Thoracic aorta (tissue), 2 donors: ENCODE data around the gene NUP50. TPM values are rescaled to one million over a fixed set of nuclear protein-coding genes. Genes with fewer than 3 reads are reported as not detected.

ENCODE experiments used
- ATAC-seq: fragments of 150-250 bp; one replicate; pipeline ENCODE4 v1.8.0; 2017; ENCODE audit warnings: low read depth; ENCODE audit not compliant: insufficient number of reproducible peaks, low FRiP score
- DNase-seq: peaks from one replicate; pipeline ENCODE4 v3.0.0-alpha.2; 2020; ENCODE audit warnings: low spot score
- H3K27ac ChIP-seq, 2 donors: fragments of 200-600 bp; sonication (generic); 1 replicate in 1 of 2; 2 replicates in 1 of 2; pipeline ENCODE4 v1.5.1; 2016; ENCODE audit warnings: mild to moderate bottlenecking in 2 of 2, moderate library complexity in 2 of 2
- H3K27me3 ChIP-seq: fragments of 200-600 bp; sonication (generic); replicated peaks from 2 replicates; pipeline ENCODE4 v1.6.0; 2016; ENCODE audit warnings: mild to moderate bottlenecking; ENCODE audit not compliant: insufficient read depth
- H3K36me3 ChIP-seq: fragments of 200-600 bp; sonication (generic); one replicate; pipeline ENCODE4 v1.5.1; 2016
- H3K4me1 ChIP-seq, 2 donors: fragments of 200-600 bp; sonication (generic); 1 replicate in 1 of 2; 2 replicates in 1 of 2; pipeline versions ENCODE4 v1.5.1 to v1.6.0; 2016; ENCODE audit warnings: low read depth in 2 of 2, mild to moderate bottlenecking in 1 of 2; ENCODE audit not compliant: control insufficient read depth in 1 of 2
- H3K4me3 ChIP-seq: fragments of 200-600 bp; sonication (generic); 2 replicates; pipeline ENCODE4 v1.5.1; 2016; ENCODE audit warnings: mild to moderate bottlenecking
- H3K9me3 ChIP-seq: fragments of 200-600 bp; sonication (generic); 2 replicates; pipeline ENCODE4 v1.5.1; 2016
- total RNA-seq, 2 donors: library from RNA; depleted of rRNA; stranded (reverse); fragments of >200 nt; gene quantifications; one replicate each; pipeline versions ENCODE4 v1.1.0 to v1.2.3, GENCODE V29; 2016
- TF ChIP-seq, protein P1 (sequence below): fragments of 200-600 bp; sonication (generic); IDR thresholded peaks from one replicate; pipeline ENCODE4 v1.5.1; 2019; ENCODE audit warnings: antibody characterized with exemption

The NUP50 gene
- total RNA-seq, 2 donors from 2014 or later, result 27.8 to 31.6 TPM

DNA sequence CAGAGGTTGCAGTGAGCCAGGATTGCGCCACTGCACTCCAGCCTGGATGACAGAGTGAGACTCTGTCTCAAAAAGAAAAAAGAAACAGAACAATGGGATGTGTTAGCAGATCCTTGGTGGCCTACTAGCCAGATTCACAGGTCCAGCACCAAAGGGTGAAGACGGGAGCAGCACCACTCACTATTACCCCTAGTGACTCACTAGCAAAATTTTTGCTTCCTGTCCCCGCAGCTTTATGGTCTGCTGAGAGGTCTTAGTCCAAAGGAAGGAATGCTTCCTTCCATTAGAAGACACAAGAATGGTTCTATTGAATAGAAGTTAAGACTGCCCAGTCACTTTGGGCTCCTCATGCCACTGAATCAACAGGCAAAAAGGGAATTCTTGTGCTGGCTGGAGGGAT lies 35.9 kb upstream of the NUP50 start:
- ATAC-seq, result no peak

DNA sequence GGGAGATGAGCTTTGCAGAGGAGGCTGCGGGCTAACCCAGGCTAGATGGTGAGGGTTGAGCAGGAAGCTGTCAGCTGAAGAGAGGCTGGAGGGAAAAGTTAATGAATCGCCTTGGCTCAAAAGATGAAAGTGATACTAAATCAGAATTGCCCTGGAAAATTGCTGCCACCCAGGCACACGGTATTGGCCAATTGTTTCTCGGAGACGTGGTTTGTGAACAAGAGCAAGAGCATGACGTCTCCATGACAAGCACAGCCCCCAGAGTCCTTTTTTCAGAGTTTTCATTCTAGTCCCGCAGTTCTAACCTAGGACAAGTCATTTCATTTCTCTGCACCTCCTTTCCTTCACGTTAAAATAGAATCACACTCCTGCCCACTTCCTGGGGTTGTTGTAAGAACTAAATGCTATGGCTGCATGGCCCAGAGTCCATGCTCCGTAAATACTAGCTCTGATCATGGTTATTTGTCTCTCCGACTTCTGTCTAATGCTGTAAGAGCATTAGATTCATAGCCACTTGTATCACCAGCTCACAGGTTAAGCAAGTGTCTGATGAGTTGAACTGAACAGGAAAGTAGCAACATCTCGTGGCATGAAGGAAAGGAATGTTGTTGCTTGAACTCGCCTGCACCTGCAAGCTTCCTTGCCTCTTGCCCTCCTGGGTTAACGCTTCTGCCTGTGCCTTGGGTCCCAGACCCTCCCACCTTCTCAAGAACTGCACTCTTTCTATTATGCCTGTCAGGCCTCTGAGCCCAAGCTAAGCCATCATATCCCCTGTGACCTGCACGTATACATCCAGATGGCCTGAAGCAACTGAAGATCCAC lies 33.8 kb upstream of the NUP50 start:
- Histone ChIP-seq H3K36me3 (peaks cover 18% of the 10 kb centered on the region), H3K4me1 (no peaks in the 10 kb centered on the region), H3K9me3 (peaks cover 10% of the 10 kb centered on the region), H3K27me3 (no peaks in the 10 kb centered on the region), H3K27ac (no peak overlapping the region), H3K4me3 (no peak overlapping the region)
- DNase-seq (no peak), ATAC-seq (no peak)
- TF ChIP-seq, protein P1, sequence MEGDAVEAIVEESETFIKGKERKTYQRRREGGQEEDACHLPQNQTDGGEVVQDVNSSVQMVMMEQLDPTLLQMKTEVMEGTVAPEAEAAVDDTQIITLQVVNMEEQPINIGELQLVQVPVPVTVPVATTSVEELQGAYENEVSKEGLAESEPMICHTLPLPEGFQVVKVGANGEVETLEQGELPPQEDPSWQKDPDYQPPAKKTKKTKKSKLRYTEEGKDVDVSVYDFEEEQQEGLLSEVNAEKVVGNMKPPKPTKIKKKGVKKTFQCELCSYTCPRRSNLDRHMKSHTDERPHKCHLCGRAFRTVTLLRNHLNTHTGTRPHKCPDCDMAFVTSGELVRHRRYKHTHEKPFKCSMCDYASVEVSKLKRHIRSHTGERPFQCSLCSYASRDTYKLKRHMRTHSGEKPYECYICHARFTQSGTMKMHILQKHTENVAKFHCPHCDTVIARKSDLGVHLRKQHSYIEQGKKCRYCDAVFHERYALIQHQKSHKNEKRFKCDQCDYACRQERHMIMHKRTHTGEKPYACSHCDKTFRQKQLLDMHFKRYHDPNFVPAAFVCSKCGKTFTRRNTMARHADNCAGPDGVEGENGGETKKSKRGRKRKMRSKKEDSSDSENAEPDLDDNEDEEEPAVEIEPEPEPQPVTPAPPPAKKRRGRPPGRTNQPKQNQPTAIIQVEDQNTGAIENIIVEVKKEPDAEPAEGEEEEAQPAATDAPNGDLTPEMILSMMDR, result no peak

More for the DNA sequence above, 35.9 kb upstream of the NUP50 start:
- DNase-seq, result no peak
- Histone ChIP-seq H3K4me3 (no peak overlapping the region), H3K4me1 (no peaks in the 10 kb centered on the region), H3K27ac (no peak overlapping the region), H3K27me3 (no peaks in the 10 kb centered on the region), H3K9me3 (no peaks in the 10 kb centered on the region), H3K36me3 (peaks cover 3% of the 10 kb centered on the region)
- TF ChIP-seq, protein P1, result no peak

DNA sequence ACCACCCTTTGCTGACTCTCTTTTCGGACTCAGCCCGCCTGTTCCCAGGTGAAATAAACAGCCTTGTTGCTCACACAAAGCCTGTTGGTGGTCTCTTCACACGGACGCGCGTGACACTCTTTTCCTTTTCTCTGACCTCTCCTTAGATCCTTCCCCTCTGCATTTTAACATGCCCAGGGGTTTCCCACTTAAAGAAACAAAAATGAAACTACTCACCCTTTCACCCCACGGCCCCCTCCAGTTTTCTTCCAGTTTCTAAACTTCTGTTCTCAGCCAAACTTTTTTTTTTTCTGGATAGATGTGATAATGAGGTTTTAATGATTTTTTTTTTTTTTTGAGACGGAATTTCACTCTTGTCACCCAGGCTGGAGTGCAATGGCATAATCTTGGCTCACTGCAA lies 32.8 kb upstream of the NUP50 start:
- DNase-seq (no peak), ATAC-seq (no peak)
- Histone ChIP-seq H3K27ac (no peak overlapping the region), H3K9me3 (peaks cover 10% of the 10 kb centered on the region), H3K27me3 (no peaks in the 10 kb centered on the region), H3K4me1 (no peaks in the 10 kb centered on the region), H3K36me3 (peaks cover 18% of the 10 kb centered on the region), H3K4me3 (no peak overlapping the region)
- TF ChIP-seq, protein P1, result no peak

DNA sequence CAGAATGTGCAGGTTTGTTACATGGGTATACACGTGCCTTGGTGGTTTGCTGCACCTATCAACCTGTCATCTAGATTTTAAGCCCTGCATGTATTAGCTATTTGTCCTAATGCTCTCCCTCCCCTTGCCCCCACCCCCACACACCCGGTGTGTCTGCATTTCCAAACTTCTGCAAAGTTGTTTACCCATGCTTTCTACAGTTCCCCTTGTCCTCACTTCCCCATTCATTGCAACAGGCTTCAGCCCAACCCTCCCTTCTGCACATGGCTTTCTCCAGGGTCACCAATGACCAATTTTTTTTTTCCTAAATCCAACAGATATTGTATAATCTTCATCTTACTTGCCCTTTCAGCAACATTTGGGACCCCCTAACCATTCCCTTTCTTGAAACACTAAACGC lies 32.0 kb upstream of the NUP50 start:
- Histone ChIP-seq H3K27ac (no peak overlapping the region), H3K4me3 (no peak overlapping the region), H3K9me3 (peaks cover 10% of the 10 kb centered on the region), H3K36me3 (peaks cover 18% of the 10 kb centered on the region), H3K4me1 (no peaks in the 10 kb centered on the region), H3K27me3 (no peaks in the 10 kb centered on the region)
- TF ChIP-seq, protein P1, result no peak
- ATAC-seq (no peak), DNase-seq (no peak)

DNA sequence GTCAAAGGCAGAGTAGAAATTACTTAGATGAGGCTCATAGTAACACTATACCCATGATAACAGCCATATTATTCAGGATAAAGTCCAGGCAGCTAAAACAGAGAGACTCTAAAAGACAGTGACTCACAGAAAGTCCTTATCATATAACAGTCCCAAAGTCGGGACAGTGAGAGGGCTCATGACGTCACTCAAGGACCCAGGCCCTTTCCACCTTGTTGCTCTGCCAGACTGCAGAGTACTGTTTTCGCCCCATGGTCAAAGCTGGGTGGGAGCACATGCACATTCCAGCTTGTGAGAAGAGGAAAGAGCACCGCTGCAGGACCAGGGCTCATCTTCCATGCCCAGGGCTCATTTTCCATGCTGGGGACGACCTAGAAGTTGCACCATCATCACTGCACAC lies 29.4 kb upstream of the NUP50 start:
- no peak overlapping the region for H3K27ac ChIP-seq
- no peak overlapping the region for H3K4me3 ChIP-seq
- H3K36me3 ChIP-seq, result peaks cover 18% of the 10 kb centered on the region
- H3K4me1 ChIP-seq, result no peaks in the 10 kb centered on the region
- ATAC-seq (no peak), DNase-seq (no peak)
- H3K9me3 ChIP-seq, result peaks cover 10% of the 10 kb centered on the region
- TF ChIP-seq, protein P1, result no peak
- no peaks in the 10 kb centered on the region for H3K27me3 ChIP-seq
